HG02623 (cell line): ENCODE measurements around the gene NHLRC4.

ENCODE experiments used
- ATAC-seq: cut with Tn5 transposase; IDR thresholded peaks from one replicate; pipeline ENCODE4 v1.9.1; 2021; ENCODE audit warnings: moderate library complexity; ENCODE audit not compliant: unreplicated experiment

The NHLRC4 gene

DNA sequence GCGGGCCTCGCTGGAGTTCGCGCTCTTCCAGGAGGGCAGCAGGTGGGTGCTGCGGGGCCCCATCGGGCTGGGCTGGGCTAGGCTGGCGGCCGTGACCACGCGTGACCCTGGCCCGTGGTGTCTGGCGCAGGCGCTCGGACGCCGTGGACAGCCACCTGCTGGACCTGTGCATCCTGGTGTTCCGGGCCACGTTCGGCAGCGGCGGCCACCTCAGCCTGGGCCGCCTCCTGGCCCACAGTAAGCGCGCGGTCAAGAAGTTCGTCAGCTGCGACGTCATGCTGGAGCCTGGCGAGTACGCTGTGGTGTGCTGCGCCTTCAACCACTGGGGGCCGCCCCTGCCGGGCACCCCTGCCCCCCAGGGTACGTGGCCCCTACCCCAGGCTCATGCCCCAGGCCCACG, 14.6 kb upstream of the NHLRC4 start:
- ATAC-seq: no peak

DNA sequence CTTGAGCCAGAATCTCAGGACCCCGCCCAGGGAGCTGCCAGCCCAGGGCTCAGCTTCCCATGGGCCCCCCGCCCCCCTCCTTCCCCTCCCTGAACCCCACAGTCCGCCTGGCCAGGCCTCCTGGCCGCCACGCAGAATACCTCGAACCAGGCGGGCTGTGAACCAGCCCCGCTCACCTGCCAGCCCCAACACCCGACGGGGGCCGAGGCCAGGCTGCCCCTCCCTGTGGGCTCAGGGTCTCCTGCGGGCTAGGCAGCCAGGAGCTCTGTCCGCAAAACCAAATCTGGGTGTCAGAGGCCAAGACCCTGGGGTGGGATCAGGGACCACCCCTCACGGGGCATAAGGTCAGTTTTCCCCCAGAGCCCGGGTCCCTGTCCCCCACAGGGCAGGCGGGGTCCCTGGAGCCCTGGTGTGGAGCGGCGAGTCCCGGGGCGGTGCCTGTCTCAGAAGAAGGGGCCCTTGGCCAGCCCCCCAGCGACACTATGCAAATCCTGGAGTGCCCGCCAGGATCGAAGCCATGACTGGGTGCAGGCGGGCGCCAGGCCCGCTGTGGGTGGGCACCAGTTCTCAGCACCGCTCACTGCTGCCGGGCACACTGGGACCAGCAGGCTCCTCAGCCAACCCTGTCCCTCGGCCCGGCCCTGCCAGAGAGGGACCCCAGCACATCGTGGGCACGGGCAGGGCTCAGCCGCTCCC, 13.1 kb upstream of the NHLRC4 start:
- ATAC-seq: no peak

DNA sequence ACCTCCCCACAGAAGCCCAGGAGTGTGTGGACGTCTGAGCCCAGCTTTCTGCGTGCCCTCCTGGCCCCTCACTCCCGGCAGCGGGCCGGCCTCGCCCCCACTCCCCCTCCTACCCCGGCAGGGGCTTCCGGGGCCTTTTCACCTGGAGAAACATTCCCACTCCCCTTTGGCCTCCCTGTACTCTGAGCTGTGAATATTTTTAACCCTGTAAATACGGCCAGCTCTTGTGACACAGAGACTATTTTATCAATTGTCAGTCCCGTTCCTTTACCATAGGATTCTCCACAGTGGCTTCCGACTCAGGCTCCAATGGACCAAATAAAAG, 12.5 kb upstream of the NHLRC4 start:
- no peak for ATAC-seq

GRCh38 chr16:554640-555365, 12.0 kb upstream of the NHLRC4 start:
- no peak for ATAC-seq

DNA sequence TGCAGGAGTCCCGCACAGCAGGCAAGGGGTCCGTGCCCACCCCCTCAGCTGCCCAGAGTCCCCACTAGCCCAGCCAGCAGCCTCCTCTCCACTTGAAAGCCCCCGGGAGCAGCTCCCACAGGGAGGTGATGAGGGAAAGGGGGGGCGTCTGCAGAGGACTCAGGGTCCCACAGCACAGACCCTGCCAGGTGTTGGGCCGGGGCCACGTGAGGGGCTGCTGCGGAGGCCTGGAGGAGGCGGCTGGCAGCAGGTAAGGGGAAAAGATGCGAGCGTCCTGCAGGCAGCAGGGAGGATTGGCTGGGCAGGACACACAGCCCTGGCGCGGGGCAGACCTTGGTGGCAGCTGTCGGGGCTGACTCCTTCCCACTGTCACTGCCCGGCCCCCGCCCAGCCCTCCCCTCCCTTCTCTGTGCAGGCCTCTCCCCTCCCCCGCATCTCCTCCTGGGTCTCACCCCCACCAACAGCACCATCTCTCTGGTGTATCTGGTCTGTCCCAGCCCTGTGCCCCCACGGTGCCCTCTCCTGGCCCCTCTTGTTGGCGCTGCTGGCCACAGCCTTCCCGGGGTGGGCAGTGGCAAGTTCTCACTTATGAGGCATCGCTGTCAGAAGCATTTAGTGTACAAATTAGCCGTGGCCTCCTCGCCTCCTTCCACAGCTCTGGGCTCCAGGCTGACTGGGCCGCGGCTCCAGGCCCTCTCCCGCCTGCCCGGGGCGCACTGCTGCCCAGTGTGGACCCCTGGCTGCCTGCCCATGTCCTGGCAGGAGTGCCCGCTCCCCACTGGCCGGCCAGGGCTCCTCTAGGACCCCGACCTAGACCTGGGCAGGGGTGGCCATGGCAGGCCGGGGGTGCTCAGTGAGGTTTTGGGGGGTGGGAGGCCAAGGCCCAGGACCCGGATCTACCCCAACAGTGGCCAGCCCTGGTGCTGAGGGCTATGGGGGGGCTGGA, 11.0 kb upstream of the NHLRC4 start:
- no peak for ATAC-seq

DNA sequence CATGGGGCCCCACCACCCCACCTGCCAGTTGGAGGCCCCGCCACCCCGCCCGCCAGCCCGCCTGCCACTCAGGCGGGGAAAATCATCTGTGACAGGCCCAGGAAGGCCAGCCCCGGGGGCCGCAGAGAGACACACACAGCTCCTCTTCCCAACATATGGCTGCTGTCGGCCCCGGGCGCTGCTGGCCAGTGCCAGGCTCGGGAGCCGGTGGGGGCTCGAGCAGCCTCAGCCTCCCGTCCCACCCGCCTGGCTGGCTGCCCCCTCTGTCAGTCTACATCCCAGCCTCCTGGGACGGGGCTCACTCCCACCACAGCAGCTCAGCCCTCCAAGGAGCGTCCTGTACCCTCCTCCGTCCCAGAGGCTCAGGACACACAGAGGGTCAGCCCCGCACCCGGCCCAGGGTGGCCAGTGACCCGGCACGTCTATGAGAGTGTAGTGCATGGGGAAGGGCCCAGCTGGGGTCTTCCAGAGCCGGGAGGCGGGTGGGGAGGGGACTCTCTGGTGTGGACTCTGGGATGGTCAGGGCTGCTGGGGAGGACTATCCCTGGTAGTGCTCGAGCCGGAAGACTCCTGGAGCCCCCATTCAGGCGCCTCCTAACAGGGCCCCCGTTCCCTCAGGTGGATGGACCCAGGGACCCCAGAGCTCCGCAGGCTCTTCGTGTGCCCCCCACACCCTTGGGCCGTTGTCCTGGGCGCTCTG, 10.2 kb upstream of the NHLRC4 start:
- no peak for ATAC-seq

DNA sequence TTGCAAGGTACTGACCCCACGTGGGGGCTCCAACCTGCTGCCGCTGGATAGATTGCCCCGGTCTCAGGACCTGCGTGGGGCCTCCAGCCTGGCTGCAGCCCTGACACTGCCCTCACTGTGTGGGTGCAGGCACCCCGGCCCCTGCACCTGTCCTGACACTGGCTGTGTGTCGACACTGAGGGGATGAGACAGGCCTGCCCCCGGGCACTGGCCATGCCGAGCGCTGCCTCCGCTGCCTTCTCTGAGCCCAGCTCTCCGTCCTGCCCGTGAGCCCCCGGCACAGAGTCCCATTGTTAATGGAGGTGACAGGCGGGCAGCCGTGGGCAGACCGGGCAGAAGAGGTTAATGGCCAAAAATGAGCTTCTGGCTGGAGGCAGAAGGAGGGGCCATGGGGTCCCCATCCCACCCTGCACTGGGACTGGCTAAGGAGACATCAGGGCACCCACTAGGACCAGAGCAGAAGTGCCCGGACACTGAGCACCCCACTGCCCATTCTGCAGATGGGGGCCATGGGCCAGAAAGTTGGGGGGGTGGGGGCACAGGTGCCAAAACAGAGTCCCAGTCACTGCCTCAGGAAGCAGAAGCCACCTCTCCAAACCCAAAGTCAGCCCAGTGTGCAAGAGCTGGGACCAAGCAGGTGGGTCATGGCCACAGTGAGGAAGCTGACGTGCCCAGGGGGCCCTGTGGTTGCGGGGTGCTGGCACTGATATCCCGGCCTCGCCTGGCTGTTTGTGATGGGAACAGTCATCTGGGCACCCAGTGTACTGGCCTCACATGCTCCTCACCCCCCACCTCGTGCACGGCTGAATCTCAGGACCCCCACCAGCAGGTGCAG, 9.1 kb upstream of the NHLRC4 start:
- no peak for ATAC-seq

GRCh38 chr16:558298-559020, 8.3 kb upstream of the NHLRC4 start:
- ATAC-seq: no peak

- ATAC-seq: no peak
These were observed 7.8 kb upstream of the NHLRC4 start for GRCh38 chr16:559021-559380.

DNA sequence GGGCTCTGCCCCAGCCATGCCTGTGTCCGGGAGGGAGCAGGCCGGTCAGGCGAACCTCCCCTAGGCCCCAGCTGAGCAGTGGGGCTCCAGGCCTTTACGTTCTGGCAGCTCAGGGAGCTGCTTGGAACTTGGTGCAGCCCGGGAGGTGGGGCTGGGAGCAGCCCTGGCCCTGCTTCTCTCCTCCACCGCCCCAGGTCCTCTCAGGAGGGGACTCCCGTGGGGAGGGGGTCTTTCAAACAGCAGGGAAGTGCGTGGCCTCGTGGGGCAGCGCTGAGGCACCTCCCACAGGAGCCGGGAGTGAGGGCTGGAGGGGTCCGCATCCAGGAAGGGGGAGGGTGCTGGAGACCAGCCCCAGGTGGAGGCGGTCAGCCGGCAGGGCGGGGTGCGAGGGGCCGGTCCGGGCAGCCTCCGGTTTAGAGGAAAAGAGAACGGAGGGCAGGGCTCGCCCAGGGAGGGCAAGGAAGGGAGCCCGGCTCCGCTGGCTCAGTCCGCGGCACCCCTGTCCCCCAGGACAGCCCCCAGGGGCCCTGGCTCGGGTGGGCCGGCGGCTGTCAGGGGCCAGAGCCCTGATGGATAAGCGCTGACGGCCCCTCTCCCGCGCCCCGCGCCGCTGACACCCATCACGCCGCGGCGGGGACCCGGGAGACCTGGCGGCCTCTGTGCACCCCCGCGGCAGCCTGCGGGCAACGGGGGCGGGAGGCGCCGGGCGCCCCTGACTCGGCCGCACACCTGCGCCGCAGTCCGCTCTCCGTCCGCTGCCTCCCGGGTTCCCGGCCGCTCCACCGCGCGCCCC, 7.2 kb upstream of the NHLRC4 start:
- no peak for ATAC-seq

GRCh38 chr16:560204-560700, 6.6 kb upstream of the NHLRC4 start, which contains the start of gene PRR35:
TSS of gene PRR35 (plus strand) at chr16:560394. CDS start at chr16:563295, 2,901 bp downstream.
- no peak for ATAC-seq

- ATAC-seq: no peak
These were observed 5.9 kb upstream of the NHLRC4 start for GRCh38 chr16:560701-561412.

DNA sequence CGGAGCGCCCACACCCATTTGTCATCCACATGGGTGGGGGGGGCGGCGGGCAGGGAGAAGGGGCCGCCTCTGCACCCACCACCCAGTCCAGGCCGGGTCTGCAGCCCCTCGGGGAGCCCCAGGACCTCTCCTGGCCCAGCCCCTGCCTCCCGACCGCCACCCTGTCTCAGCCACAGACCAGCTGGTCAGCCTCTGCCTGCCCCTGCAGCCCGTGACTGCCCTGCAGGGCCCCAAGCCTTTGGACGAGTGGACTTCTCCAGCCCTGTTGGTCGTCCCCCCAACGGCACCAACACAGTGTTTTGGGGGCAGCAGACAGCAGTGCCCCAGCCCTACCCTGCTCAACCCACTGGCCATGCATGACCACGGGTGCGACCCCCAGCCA, 5.4 kb upstream of the NHLRC4 start:
- ATAC-seq: no peak

DNA sequence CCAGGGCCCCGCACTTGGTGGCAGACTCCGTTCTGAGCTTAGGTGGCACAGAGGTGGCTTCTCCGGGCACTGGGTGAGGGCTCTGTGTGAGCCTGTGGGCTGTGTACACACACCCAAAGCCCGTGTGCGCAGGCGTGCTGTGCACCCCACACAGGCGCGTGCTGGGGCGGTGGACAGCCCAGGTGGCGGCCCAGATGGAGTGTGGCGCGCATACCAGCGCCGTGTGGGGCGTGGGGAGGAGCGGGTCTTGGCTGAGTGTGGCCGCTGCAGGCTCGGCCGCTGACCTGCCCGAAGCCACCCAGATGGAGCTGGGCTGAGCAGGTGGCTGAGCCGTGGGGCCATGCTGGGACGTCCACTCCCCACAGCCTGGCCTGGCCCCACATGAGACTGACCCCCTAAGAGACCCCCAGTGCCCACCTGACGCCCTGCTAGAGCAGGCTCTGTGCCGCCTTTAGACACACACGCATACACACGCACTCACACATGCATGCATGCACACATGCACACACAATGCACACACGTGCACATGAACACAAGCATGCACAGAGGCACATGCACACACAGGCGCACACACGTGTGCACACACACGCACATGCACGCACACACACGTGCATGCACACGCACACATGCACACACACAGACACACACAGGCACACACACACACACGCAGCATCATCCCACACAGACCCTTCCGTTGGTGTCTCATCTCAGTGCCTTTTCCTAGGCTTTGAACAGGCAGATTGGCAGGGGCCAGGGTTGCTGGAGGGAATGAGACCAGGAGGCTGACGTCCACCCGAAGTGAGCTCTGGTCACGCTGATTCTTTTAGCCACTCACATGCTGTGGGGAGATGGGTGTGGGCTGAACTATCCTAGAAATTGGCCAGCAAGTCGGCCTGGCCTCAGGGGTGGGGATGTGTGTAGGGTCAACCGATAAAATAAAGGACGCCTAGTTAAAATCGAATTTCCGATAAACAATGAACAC, 4.6 kb upstream of the NHLRC4 start:
- ATAC-seq: no peak

DNA sequence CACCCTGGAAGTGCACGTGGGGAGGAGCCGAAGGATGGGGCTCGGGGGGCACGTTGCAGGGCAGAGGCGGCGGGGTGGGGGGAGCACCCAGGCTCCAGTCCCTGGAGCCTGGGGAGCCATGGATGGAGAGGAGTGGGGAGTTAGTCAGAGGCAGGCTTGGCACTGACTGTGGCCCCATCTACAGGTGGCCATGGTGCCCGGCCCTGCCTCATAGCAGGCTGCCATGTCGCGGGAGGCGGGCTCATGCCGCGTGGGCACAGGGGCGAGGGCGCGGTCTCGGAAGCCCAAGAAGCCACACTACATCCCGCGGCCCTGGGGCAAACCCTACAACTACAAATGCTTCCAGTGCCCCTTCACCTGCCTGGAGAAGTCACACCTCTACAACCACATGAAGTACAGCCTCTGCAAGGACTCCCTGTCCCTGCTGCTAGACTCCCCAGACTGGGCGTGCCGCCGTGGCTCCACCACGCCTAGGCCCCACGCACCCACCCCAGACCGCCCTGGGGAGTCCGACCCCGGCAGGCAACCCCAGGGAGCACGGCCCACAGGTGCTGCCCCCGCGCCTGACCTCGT, 3.6 kb upstream of the NHLRC4 start:
- no peak for ATAC-seq

- no peak for ATAC-seq
These were observed 2.0 kb upstream of the NHLRC4 start for GRCh38 chr16:564690-565418.
